SW 1271 (cell line): ENCODE results near the gene TSPAN1.
"Not testable (repeated sequence)": the region's sequence is repeated elsewhere in the genome, so short reads cannot be mapped to it uniquely, and the experiment has no call there.

Source experiments
- DNase-seq, 2 experiments: peaks; one replicate each; lab custom pipeline; 2025; lab: John Stamatoyannopoulos, UW

The TSPAN1 gene

GRCh38 chr1:46218443-46218842, 43.6 kb downstream of the TSPAN1 start:
- no peak for DNase-seq

GRCh38 chr1:46219551-46220520, 44.9 kb downstream of the TSPAN1 start:
- no peak for DNase-seq

- DNase-seq, result no peak
These were observed 45.9 kb downstream of the TSPAN1 start for GRCh38 chr1:46220808-46221207.

GRCh38 chr1:46221749-46222148, 46.9 kb downstream of the TSPAN1 start:
- no peak for DNase-seq

GRCh38 chr1:46223055-46223454, 48.2 kb downstream of the TSPAN1 start:
- DNase-seq, result not testable (repeated sequence)

GRCh38 chr1:46223472-46223943, 48.6 kb downstream of the TSPAN1 start:
- DNase-seq, result peak; percentile 58 to 80

GRCh38 chr1:46224966-46225365, 50.1 kb downstream of the TSPAN1 start:
- no peak for DNase-seq

- DNase-seq, result not testable (repeated sequence)
These were observed 56.3 kb downstream of the TSPAN1 start for GRCh38 chr1:46231231-46231630.
